Fibroblast of skin of left biceps (primary cell): Measurements from ENCODE around the gene WHAMM.
"Not testable (repeated sequence)": the region's sequence is repeated elsewhere in the genome, so short reads cannot be mapped to it uniquely, and the experiment has no call there.

ENCODE experiments used
- DNase-seq, 2 experiments: peaks; one replicate each; pipeline ENCODE4 v3.0.0-alpha.2; 2013; ENCODE audit warnings: low read depth in 2 of 2

The WHAMM gene

GRCh38 chr15:82838096-82838735, 28.8 kb downstream of the WHAMM start:
- DNase-seq: no peak

DNA sequence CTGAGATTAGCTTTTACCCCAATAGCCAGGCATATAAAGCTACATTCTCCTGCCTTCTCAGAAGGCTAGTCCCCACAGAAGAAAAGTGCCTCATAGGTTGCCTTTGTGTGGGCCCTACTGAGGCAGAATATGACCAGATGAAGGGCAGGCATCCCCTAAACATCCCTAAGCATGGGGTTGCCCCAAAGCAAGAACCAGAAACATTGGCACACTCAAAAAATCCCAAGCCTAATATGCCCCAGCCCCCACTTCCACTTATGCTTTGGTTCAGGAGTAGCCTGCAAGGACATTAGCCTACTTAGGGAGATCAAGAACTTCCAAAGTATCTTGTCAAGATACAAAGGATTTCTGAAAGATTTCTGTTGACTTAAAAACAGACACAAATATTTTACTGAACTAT, 29.7 kb downstream of the WHAMM start:
- no peak for DNase-seq

GRCh38 chr15:82840166-82840565, 30.7 kb downstream of the WHAMM start:
- DNase-seq: no peak

- DNase-seq: no peak
Measured at GRCh38 chr15:82843566-82843965, 34.1 kb downstream of the WHAMM start.

DNA sequence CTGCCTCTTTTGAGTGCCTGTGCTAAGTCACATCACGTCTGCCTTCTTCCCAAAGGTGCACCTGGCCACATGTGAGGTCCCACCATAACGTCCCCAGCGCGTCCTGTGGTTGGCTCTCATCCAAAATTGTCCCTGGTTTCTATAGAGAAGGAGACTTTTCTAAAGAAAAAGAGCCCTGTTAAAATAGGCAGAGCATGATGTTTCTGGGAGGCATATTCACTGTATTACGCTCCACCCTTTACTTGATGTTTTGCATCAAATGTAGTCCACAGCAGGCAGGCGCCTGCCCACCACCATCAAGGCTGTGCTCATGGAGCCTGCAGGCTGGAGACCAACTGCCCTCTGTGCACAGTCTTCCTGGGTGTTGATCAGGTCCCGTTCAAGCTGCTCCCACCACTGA, 36.3 kb downstream of the WHAMM start:
- no peak for DNase-seq

- no peak for DNase-seq
Measured at GRCh38 chr15:82846621-82847020, 37.2 kb downstream of the WHAMM start.

GRCh38 chr15:82847703-82848102, 38.3 kb downstream of the WHAMM start:
- no peak for DNase-seq

DNA sequence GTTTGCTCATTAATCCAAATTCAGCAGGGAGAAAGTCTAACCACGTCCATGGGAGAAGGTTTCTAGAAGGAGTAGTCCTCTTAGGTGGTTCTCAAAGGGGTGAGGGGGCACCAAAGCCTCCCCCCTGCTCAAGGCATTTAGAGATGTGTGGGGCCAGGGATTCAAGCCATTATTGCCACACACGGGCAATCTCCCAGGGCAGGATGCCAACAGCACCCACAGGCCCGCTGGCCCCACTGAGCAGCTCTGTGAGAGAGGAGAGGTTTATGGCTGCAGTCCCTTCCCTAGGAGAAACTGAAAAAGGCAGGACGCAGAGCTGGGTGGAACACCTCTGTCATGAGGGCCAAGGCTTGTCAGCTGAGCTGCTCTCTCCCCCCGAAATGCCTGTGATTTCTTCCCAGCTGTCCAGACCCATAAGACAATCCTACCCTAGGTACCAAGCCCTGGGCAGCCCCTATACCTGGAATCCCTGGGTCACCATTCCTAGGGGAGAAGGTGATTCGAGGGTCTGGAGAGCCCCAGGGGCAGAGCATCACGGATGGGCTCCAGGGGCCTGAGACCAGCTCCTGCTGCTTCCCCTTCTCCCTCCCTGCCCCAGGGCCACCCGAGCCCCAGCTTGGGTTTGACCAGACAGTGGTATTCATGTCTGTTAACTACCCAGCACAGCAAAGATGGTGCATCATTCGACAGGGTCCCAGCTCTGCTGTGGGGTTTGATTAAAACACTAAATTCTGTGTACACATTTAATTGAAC, 39.0 kb downstream of the WHAMM start:
- no peak for DNase-seq

DNA sequence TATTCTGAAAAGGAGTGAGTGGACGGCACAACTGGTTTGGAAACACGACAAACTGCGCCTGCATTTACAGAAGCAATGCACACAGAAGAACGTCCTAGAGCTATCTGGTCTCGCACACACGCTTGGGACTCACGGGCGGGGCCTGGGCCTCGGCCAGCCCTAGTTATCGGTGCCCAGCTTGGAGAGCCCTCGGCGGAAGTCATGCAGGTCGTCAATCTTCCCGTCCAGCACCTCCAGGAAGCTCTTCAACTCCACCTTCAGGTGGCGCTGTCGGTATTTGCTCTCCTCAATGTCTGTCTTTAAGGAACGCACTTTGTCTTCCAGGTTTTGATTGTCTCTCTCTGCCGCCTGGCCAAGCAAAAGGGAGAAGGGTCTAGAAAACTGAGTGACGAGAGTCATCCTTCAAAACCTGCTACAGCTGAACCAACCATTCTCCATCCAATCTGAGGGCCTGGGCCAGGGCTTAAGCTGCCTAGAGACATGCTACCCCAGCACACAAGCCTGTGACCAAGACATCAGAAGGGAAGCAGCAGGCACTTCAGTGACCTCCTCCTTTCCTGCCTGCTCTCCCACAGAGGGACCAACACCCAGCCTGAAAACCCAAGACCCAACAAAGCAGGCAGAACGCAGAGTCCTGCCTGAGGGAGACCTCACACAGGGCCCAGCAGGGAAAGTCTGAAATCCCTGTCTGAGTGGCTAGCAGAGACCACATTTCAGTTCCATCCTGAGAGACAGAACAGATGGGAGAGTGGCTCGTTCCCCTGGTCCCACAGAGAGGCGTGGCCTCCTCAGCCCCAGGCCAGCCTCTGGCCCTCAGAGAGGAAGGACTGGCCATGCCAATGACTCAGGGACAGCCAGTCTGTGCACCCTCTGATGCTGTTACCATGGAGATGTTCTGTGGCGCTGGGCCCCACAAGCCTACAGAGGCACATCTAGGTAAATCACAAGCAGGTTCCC, 40.4 kb downstream of the WHAMM start:
- DNase-seq: peak; percentile 37 to 44

- DNase-seq: no peak
Measured at GRCh38 chr15:82850731-82851130, 41.3 kb downstream of the WHAMM start.

GRCh38 chr15:82851306-82851850, 42.0 kb downstream of the WHAMM start:
- DNase-seq: no peak

DNA sequence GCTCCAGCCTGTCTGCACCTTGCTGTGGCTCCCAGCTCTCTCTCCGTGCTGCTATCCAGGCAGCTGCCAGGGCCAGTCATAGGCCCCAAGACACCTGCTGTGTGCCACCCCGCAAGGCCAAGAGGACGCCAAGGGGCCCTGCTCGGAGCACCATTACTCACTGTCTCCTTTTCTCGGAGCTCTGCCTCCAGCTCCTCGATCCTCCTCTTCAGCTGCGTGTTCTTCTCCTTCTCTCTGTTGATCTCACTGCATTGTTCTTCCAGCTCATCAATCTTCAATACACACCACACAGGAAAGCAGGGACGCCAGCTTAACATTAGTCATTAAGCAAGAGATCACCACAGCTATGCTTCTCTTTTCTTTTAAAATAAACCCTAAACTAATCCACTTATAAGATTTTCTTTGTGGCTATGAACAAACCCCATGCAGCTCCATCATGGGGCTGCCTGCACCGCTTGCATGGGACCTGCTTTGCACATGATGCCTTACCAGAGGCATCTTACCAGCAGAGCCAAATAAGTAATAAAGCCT, 42.6 kb downstream of the WHAMM start:
- peak in 1 of 2 experiments; percentile 25 for DNase-seq

DNA sequence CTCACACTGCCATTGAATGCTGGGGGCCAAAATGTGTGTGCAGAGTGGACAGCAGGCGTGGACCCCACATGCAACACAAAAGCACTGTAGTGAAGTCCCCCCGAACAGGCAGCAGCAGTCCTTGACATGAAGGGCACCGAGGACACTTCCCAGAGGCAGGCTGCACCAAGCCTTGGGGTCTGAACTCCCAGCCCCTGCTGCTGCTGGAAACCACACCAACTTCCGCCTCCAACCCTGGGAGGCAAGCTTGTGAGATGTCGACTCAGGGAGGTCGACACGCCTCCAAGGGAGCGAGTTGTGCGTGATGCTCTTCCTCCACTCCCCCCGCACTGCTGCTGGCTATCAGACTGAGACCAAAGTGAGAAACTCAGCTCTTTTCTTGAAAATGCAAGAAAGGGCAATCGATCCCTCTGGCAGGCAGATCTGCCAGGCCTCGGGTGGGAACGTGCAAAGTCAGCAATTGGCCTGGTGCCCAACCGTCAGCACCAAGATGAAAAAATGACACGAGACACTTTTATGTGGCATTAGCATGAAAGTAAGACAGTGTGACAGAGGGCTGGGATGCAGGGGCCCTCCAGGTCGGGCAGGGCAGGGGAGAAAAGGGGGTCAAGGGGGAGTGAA, 43.6 kb downstream of the WHAMM start:
- no peak for DNase-seq

DNA sequence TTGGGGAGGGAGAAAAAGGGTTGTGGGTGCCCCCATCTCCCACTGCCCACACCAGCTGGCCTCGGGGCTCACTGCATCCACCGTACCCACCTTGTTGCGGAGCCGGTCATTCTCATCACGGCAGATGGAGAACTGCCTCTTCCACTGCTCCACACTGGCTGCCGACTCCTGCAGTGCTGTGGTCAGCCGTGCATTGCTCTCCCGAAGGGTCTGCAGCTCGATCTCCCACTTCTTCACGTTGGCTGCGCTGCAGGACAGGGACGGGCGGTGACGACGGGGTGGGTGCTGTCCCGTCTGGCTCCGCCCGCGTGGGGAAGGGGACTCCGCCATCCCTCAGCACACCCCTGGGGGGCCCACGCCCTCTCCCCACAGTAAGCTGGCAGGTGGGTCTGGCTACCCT, 45.1 kb downstream of the WHAMM start:
- no peak for DNase-seq

DNA sequence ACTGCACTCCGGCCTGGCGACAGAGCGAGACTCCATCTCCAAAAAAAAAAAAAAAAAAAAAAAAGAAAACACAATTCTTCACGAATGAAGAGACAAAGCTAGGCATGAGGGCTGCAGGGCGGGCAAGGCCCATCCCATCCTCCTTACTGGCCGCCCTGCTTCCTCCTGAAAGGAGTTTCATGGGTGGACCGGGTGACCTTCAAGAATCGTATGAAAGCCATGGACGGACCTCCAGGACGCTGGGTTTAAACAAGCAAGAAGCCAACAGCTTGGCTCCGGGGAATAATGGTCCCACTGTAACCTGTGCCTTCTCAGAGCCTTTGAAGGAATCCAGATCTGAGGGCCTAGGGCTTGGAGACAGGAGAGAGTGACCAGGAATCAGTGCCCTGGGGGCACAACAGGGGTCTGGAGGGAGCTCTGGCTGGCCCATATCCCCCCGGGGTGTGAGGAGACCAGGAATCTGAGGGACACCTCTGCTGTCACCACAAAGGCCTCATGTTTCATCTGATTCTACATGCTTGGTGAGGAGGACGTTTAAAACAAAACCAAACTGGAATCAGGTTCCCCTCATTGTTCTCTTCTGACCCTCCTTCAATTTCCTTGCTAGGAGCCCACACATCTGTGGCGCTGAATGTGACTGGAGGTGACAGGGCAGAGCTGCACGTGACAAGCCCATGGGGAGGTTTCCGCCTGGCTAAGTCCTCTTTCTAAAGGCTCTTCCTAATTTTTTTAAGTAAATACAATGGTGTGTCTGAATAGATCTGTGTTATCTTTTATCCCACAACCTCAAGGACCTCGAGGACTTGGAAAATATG, 46.1 kb downstream of the WHAMM start:
- DNase-seq: no peak

DNA sequence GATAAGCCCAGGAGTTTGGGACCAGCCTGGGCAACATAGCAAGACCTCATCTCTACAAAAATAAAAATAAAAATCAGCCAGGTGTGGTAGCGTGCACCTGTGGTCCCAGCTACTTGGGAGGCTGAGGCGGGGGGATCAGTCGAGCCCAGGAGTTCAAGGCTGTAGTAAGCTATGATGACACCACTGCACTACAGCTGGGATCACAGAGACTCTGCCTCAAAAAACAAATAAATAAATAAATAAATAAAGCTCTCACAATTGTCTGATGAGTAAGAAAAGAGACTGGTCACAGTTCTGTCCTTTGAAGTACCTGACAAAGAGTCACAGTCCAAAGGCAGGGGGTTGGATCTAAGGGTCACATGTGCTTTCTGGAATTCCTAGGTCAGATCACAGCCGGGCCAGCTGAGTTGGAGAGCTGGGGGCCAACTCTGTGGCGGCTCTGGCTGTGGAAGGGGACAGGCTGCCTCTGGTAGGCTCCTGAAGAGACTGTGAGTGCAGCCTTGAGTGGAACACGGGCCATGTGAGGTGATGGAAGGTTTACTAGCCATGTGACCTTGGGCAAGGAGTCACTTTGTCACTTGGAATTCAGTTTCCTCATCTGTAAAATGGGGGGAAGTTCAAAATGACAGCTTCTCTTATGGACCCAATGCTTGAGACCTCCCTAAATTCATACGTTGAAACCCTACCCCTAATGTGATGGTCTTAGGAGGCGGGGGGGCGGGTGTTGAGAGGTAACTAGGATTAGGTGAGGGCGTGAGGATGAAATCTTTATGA, 47.2 kb downstream of the WHAMM start:
- DNase-seq: no peak

- no peak for DNase-seq
Measured at GRCh38 chr15:82858932-82859331, 49.5 kb downstream of the WHAMM start.

- no peak for DNase-seq
Measured at GRCh38 chr15:82862886-82863285, 53.5 kb downstream of the WHAMM start.

DNA sequence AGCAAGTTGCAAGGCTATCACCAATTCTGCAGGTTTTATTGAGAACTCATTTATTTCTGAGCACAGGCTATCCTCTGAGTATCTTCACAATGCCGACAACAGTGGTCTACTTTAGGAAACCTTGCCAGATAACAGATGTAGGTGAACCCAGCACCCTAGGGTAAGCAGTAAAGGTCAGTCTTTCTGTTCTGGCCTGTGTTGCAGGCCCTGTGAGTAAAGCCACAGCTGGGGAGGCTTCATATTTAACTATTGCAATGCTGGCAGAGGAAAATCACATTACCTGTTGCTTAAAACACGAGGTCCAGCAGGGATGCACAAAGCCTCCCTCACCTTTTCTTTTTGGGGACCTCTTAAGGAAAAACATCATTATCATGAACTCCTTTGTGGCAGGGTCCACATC, 55.5 kb downstream of the WHAMM start:
- DNase-seq: no peak

- DNase-seq: not testable (repeated sequence)
Measured at GRCh38 chr15:82865581-82865980, 56.2 kb downstream of the WHAMM start.
